HG03520 (cell line): ENCODE results near the gene IGSF3.
"Not testable (repeated sequence)": the region's sequence is repeated elsewhere in the genome, so short reads cannot be mapped to it uniquely, and the experiment has no call there.

ENCODE experiments used
- ATAC-seq: cut with Tn5 transposase; IDR thresholded peaks from one replicate; pipeline ENCODE4 v1.9.1; 2021; ENCODE audit warnings: mild to moderate bottlenecking, moderate library complexity; ENCODE audit not compliant: unreplicated experiment

The IGSF3 gene

GRCh38 chr1:116664366-116664977 is 3.1 kb downstream of the IGSF3 start:
- ATAC-seq, result no peak

DNA sequence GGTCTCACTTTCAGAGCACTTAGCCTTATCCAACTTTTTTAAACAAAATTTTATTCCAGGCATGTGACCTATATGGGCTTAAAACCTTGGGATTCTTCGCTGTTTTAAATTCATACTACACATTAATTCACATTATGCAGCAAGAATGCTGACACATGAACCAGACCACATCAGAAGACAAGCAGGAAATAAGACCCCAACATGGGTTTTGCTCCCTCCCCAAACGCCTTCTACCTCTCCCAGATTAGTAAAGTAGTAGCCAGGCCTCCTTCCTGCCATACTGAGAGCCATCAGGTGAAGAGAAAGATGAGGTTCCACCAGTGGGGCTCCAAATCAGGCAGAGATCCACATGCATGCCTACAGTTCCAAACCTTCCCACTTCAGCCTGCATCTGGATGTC is 3.7 kb downstream of the IGSF3 start:
- ATAC-seq, result no peak

GRCh38 chr1:116661633-116662032 is 5.9 kb downstream of the IGSF3 start:
- no peak for ATAC-seq

DNA sequence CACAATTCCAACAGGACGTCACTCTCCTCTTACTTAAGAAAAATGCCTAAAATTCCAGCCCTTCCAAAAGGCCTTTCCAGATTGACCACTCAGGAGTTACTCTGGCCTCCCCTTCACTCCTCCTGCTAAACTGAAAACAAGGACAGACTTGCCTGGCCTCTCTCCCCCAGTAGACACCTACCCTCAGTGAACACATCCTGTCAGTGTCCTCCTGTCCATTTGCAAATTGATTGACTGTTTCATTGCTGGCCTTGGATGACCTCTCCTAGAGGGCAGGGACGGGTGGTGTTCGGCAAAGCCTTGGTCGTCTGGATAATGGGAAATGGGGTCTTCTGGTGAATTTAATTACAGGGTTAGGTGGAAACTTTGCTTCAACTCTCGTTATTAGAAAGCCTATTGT is 8.9 kb downstream of the IGSF3 start:
- not testable (repeated sequence) for ATAC-seq

DNA sequence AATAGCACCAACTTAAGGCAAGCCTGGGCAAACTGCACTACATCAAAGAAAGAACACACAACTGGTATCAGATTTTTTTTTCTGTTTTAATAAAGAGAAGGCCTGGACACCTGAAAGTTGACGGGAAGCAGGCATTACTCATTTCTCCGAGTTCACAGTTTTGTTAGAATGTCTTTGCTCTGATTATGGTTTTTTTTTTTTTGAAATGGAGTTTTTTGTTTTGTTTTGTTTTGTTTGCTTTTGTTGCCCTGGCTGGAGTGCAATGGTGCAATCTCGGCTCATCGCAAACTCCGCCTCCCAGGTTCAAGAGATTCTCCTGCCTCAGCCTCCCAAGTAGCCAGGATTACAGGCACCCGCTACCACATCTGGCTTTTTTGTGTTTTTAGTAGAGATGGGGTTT is 9.7 kb downstream of the IGSF3 start:
- not testable (repeated sequence) for ATAC-seq

- no peak for ATAC-seq
These were observed 13.2 kb downstream of the IGSF3 start for GRCh38 chr1:116654351-116654750.

GRCh38 chr1:116652598-116652997 is 14.9 kb downstream of the IGSF3 start:
- ATAC-seq, result not testable (repeated sequence)

GRCh38 chr1:116650781-116651180 is 16.8 kb downstream of the IGSF3 start:
- not testable (repeated sequence) for ATAC-seq

DNA sequence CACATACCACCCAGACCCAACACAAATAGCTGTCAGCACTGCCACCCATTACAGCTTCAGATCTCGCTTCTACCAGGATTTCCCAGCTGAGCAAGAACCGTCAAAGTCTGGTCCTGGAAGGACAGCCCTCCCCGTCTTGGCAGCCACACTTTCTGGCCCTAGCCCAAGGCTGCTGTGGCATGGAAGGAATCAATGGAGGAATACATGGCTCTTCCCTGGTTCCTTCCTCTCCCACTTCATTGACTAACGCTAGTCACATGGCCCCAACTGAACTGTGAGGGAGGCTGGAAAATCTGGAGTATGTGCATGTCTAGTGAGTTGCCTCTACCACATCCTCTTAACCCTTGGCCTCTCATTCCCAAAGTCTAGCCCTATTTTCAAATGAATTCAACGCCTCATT is 18.5 kb downstream of the IGSF3 start:
- not testable (repeated sequence) for ATAC-seq

- ATAC-seq, result not testable (repeated sequence)
These were observed 19.2 kb downstream of the IGSF3 start for GRCh38 chr1:116648325-116648724.

DNA sequence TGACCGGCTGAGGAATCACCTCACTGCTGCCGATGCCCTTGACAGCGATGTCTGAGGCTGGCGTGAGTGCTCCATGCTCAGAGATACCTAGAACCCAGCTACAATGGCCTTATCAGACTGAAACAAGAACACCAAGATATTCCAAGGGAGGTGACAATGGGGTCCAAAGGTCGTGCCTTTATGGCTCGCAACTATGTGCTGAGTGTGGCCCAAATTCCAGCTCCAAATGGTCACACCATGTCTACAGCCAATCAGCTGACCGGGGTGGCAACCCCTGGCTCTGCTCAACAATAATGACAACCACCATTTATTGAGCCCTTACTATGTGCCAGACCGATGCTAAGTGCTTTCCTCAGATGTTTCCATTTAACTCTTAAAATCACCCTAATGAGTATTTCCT is 20.3 kb downstream of the IGSF3 start:
- ATAC-seq, result not testable (repeated sequence)

- not testable (repeated sequence) for ATAC-seq
These were observed 20.8 kb downstream of the IGSF3 start for GRCh38 chr1:116646673-116647170.

DNA sequence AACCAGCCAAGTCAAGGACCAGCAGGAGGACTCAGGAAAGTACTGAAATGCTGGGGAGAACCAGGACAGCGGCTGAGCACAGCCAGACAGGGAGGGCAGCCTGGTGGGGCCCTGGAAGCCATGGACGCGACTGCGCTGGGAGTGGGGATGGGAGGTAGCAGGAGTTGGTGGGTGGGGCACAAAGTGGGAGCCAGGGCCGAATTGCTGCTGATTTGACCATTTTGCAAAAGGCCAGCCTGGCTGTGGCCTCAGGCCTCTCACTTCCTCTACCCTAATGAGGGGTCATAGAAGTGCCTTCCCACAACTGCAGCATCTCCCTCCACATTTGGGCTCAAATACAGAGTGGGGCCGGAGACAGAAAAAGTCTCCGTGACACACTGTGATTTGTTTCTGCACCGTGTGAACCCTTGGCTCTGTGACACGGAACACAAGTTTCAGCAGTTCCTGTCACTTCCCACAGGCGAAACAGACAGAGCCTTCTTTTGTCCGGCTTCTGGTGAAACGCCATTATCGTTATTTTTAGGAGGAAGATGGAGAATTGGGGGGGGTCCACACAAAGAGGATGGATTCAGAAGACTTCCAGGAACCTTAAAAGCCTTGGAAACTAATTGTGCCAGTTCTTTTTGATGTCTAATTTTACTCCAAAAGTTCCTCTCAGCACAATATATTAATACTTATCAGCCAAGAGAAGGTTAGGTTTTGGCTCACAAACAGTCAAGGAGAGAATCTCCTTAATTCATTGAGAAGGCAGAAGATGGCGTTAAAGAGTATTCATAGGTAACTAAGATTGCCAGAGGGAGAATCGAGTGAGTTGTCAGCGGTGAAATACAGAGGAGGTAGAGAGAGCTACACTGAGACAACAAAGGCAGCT is 21.5 kb downstream of the IGSF3 start:
- ATAC-seq, result not testable (repeated sequence)

DNA sequence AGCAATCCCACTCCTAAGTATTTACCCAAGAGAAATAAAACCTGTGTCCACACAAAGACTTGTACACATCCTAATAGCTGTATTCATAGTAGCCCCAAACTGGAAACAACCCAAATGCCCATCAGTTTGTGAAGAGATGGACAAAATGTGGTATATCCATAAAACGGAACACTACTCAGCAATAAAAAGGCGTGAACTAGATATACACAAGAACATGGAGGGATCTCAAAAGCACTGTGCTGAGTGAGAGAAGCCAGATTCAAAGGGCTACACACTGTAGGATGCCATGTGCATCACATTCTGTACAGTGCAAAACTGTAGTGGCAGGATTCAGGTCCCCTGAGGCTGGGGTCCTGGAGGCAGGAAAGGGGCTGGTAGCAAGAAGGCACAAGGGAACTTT is 22.5 kb downstream of the IGSF3 start:
- not testable (repeated sequence) for ATAC-seq

- ATAC-seq, result not testable (repeated sequence)
These were observed 23.4 kb downstream of the IGSF3 start for GRCh38 chr1:116644096-116644495.

- not testable (repeated sequence) for ATAC-seq
These were observed 24.2 kb downstream of the IGSF3 start for GRCh38 chr1:116643281-116643751.

DNA sequence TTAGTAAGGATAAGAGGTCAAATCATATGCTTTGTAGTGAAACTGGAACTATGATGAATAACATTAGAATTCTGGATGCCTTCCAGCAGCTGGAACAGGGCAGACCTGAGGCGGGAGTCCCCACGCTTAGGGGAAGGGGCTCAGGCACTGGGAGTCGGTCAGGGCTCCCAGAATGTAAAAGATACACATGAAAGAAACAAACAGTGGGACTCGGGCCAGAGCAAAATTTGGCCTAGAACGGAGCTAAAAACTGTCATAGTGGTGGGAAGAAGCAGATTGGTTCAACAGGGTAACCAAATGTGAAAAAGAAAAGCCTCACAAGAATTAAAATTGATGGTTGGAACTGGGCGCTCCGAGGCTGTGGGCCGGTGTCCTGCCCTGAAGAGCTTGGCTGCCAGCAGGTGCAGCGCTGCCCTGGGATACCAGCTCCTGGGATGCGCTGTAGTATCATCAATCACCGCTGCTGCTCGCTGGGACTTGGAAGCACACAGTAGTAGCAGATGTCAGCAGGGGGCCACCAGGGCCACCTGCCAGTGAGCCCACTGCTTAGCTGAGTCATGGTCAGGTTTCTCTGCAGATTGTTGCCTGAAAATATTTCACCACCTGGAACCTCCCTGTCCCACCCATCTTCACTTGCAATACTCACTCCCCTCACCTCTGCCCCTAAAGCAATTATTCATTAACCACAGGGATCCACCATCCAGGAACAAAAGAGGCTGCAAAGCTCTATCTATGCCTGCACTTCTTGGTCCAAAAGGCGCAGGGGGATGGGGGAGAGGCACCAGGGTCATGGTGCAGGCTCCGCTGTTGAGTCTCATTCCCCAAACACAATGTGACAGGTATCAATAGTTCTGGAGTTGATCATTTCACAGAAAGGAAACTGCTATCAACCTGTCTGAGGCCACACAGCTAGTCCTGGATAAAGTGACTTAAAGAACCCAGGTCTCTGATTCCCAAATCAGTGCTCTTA is 24.9 kb downstream of the IGSF3 start:
- ATAC-seq, result not testable (repeated sequence)

- not testable (repeated sequence) for ATAC-seq
These were observed 29.9 kb downstream of the IGSF3 start for GRCh38 chr1:116637583-116637982.

- ATAC-seq, result not testable (repeated sequence)
These were observed 30.9 kb downstream of the IGSF3 start for GRCh38 chr1:116636584-116636983.

GRCh38 chr1:116634386-116634785 is 33.1 kb downstream of the IGSF3 start:
- not testable (repeated sequence) for ATAC-seq
